ENCODE results near the gene CCDC86. TPM values are rescaled to one million over a fixed set of nuclear protein-coding genes. Genes with fewer than 3 reads are reported as not detected.

Gene CCDC86
- total RNA-seq, 1 experiment from 2014 or later: 53.5 TPM

- peaks cover 13% of the 10 kb centered on the region for H3K27me3 Mint-ChIP-seq (ENCODE audit: low read depth)
- CTCF ChIA-PET: interaction anchor here (0.7 to 1.5 kb wide), 6 partner anchors 12 to 80 kb away, joined by 3 to 6 read pairs (median 4); no protein-coding TSS in a partner anchor
- no peak for DNase-seq (ENCODE audit: low spot score)
- H3K9me3 Mint-ChIP-seq: no peaks in the 10 kb centered on the region
- TF ChIP-seq ZNF219 (CRISPR knock-in tag; IDR thresholded peaks at IDR 0.05; ENCODE audit: borderline replicate concordance) (no peak), TEAD1 (CRISPR knock-in tag; IDR thresholded peaks at IDR 0.05) (no peak), CTCF (IDR thresholded peaks at IDR 0.05) (no peak), KAT7 (CRISPR knock-in tag; IDR thresholded peaks at IDR 0.05; ENCODE audit: borderline replicate concordance) (no peak), E2F1 (CRISPR knock-in tag; IDR thresholded peaks at IDR 0.05) (no peak), E2F4 (CRISPR knock-in tag; IDR thresholded peaks at IDR 0.05; ENCODE audit: borderline replicate concordance, low read depth) (no peak), ZNF263 (CRISPR knock-in tag; IDR thresholded peaks at IDR 0.05; ENCODE audit: low read depth) (no peak), ZBTB21 (CRISPR knock-in tag; IDR thresholded peaks at IDR 0.05; ENCODE audit: borderline replicate concordance) (no peak)
- POLR2A ChIA-PET: no interaction called here
- H3K4me3 Mint-ChIP-seq: no peak within 1 kb of the TSS
- H3K36me3 Mint-ChIP-seq: peaks cover 7% of the 10 kb centered on the region
- H3K27ac Mint-ChIP-seq: no peak within 1 kb of the TSS
- peaks cover 10% of the 10 kb centered on the region for H3K4me1 Mint-ChIP-seq
- ATAC-seq: no peak
Observed at GRCh38 chr11:60855726-60856633, 14.1 kb downstream of the CCDC86 start, which contains the start of gene PTGDR2. Gene PTGDR2, minus strand, starts transcription at chr11:60855950. Its CDS starts 2,228 bp downstream, at chr11:60853722.

- ChIA-PET CTCF (interaction anchor here (1.4 kb wide), 1 partner anchor 30 kb away, joined by 7 read pairs; no protein-coding TSS in a partner anchor), POLR2A (no interaction called here)
- no peak overlapping the region for H3K27ac Mint-ChIP-seq
- no peak overlapping the region for H3K4me3 Mint-ChIP-seq
- no peak for TF ChIP-seq USF1 (CRISPR knock-in tag; IDR thresholded peaks at IDR 0.05)
- H3K9me3 Mint-ChIP-seq: no peaks in the 10 kb centered on the region
- no peak for ATAC-seq
- H3K4me1 Mint-ChIP-seq: no peaks in the 10 kb centered on the region
- DNase-seq (ENCODE audit: low spot score): no peak
- peaks cover 3% of the 10 kb centered on the region; the same call in 1 of the 2 replicates for H3K36me3 Mint-ChIP-seq
- peaks cover 13% of the 10 kb centered on the region for H3K27me3 Mint-ChIP-seq (ENCODE audit: low read depth)
Observed at GRCh38 chr11:60857378-60858232, 15.7 kb downstream of the CCDC86 start.

GRCh38 chr11:60858236-60858635 is 16.3 kb downstream of the CCDC86 start:
- POLR2A ChIA-PET: no interaction called here
- Mint-ChIP-seq H3K4me3 (no peak overlapping the region), H3K4me1 (no peaks in the 10 kb centered on the region), H3K27me3 (ENCODE audit: low read depth) (peaks cover 9% of the 10 kb centered on the region), H3K36me3 (peaks cover under 1% of the 10 kb centered on the region; the same call in 1 of the 2 replicates), H3K27ac (no peak overlapping the region), H3K9me3 (no peaks in the 10 kb centered on the region)
- CTCF ChIA-PET: interaction anchor here (1.4 kb wide), 1 partner anchor 29 kb away, joined by 7 read pairs; no protein-coding TSS in a partner anchor
- ATAC-seq (no peak), DNase-seq (ENCODE audit: low spot score) (no peak)
- TF ChIP-seq ATF6 (CRISPR knock-in tag; IDR thresholded peaks at IDR 0.05) (no peak), MXD4 (CRISPR knock-in tag; IDR thresholded peaks at IDR 0.05; ENCODE audit: borderline replicate concordance) (no peak), FOXJ3 (CRISPR knock-in tag; IDR thresholded peaks at IDR 0.05; ENCODE audit: borderline replicate concordance) (no peak), ZNF121 (CRISPR knock-in tag; IDR thresholded peaks at IDR 0.05) (no peak), TEAD1 (CRISPR knock-in tag; IDR thresholded peaks at IDR 0.05) (no peak), TEAD4 (CRISPR knock-in tag; IDR thresholded peaks at IDR 0.05) (no peak), ZMAT4 (CRISPR knock-in tag; IDR thresholded peaks at IDR 0.05) (no peak), ZNF425 (CRISPR knock-in tag; conservative IDR thresholded peaks at IDR 0.05) (no peak), NR3C1 (CRISPR knock-in tag; conservative IDR thresholded peaks at IDR 0.05; ENCODE audit: low read depth) (no peak)
